Measurements from ENCODE around the gene MIB2. TPM values are rescaled to one million over a fixed set of nuclear protein-coding genes. Genes with fewer than 3 reads are reported as not detected.

The MIB2 gene
- total and polyA plus RNA-seq, 10 of the 15 experiments (the other 5 are each of a cell fraction or from before 2014, with no cell fraction given), result 0.42 to 26.8 (median 10.9) TPM; not detected in 1

DNA sequence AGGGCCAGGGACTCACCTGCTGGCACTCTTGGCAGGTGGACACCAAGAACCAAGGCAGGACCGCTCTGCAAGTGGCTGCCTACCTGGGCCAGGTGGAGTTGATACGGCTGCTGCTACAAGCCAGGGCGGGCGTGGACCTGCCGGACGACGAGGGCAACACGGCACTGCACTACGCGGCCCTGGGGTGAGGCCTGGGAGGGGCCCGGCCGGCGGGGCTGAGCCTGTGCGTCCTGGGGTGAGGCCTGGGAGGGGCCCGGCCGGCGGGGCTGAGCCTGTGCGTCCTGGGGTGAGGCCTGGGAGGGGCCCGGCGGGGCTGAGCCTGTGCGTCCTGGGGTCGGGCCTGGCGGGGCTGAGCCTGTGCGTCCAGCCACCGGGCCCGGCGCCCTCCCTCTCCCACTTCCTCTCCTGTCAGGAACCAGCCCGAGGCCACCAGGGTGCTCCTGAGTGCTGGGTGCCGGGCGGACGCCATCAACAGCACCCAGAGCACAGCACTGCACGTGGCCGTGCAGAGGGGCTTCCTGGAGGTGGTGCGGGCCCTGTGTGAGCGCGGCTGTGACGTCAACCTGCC, 12.0 kb downstream of the MIB2 start:
- DNase-seq (ENCODE audit: low read depth, low spot score) (no peak), ATAC-seq (no peak), FAIRE-seq (no peak)
- no peak for TF ChIP-seq FOXK2 (IDR thresholded peaks at IDR 0.05)
- no peak for TF ChIP-seq HDAC2 (IDR thresholded peaks at IDR 0.05)
- no peak for TF ChIP-seq MTA3 (IDR thresholded peaks at IDR 0.05; ENCODE audit: borderline replicate concordance, low read length)
- no peak for TF ChIP-seq NR2C1 (IDR thresholded peaks at IDR 0.05)
- TF ChIP-seq CHD2 (IDR thresholded peaks at IDR 0.05; ENCODE audit: borderline replicate concordance, low read depth, low read length), result no peak
- no peak for TF ChIP-seq ZBED1 (IDR thresholded peaks at IDR 0.05; ENCODE audit: borderline replicate concordance)
- no peak for TF ChIP-seq ESRRA (IDR thresholded peaks at IDR 0.05; ENCODE audit: low read length)
- no peak for TF ChIP-seq EZH2 (IDR thresholded peaks at IDR 0.05; ENCODE audit: borderline replicate concordance, control insufficient read depth, low read depth, low read length)
- TF ChIP-seq MEF2B (IDR thresholded peaks at IDR 0.05; ENCODE audit: partially characterized antibody, poor library complexity, severe bottlenecking), result no peak
- TF ChIP-seq TBL1XR1 (IDR thresholded peaks at IDR 0.05; ENCODE audit: low read depth, low read length), result no peak
- TF ChIP-seq SUPT20H (IDR thresholded peaks at IDR 0.05; ENCODE audit: borderline replicate concordance, control insufficient read depth, low read depth, low read length), result no peak
- no peak for TF ChIP-seq HCFC1 (IDR thresholded peaks at IDR 0.05; ENCODE audit: low read length)
- TF ChIP-seq BACH1 (IDR thresholded peaks at IDR 0.05; ENCODE audit: borderline replicate concordance), result no peak
- TF ChIP-seq ATF7 (IDR thresholded peaks at IDR 0.05; ENCODE audit: low read depth), result no peak
- TF ChIP-seq ZNF274 (IDR thresholded peaks at IDR 0.05; ENCODE audit: insufficient read depth, insufficient read length), result no peak
- TF ChIP-seq, protein P1, sequence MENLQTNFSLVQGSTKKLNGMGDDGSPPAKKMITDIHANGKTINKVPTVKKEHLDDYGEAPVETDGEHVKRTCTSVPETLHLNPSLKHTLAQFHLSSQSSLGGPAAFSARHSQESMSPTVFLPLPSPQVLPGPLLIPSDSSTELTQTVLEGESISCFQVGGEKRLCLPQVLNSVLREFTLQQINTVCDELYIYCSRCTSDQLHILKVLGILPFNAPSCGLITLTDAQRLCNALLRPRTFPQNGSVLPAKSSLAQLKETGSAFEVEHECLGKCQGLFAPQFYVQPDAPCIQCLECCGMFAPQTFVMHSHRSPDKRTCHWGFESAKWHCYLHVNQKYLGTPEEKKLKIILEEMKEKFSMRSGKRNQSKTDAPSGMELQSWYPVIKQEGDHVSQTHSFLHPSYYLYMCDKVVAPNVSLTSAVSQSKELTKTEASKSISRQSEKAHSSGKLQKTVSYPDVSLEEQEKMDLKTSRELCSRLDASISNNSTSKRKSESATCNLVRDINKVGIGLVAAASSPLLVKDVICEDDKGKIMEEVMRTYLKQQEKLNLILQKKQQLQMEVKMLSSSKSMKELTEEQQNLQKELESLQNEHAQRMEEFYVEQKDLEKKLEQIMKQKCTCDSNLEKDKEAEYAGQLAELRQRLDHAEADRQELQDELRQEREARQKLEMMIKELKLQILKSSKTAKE (IDR thresholded peaks at IDR 0.05; ENCODE audit: low read depth, poor library complexity, severe bottlenecking), result no peak
- TF ChIP-seq, protein P2, sequence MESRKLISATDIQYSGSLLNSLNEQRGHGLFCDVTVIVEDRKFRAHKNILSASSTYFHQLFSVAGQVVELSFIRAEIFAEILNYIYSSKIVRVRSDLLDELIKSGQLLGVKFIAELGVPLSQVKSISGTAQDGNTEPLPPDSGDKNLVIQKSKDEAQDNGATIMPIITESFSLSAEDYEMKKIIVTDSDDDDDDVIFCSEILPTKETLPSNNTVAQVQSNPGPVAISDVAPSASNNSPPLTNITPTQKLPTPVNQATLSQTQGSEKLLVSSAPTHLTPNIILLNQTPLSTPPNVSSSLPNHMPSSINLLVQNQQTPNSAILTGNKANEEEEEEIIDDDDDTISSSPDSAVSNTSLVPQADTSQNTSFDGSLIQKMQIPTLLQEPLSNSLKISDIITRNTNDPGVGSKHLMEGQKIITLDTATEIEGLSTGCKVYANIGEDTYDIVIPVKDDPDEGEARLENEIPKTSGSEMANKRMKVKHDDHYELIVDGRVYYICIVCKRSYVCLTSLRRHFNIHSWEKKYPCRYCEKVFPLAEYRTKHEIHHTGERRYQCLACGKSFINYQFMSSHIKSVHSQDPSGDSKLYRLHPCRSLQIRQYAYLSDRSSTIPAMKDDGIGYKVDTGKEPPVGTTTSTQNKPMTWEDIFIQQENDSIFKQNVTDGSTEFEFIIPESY (IDR thresholded peaks at IDR 0.05), result no peak
- TF ChIP-seq MXI1 (IDR thresholded peaks at IDR 0.05; ENCODE audit: low read depth, low read length), result no peak
- TF ChIP-seq, protein P3, sequence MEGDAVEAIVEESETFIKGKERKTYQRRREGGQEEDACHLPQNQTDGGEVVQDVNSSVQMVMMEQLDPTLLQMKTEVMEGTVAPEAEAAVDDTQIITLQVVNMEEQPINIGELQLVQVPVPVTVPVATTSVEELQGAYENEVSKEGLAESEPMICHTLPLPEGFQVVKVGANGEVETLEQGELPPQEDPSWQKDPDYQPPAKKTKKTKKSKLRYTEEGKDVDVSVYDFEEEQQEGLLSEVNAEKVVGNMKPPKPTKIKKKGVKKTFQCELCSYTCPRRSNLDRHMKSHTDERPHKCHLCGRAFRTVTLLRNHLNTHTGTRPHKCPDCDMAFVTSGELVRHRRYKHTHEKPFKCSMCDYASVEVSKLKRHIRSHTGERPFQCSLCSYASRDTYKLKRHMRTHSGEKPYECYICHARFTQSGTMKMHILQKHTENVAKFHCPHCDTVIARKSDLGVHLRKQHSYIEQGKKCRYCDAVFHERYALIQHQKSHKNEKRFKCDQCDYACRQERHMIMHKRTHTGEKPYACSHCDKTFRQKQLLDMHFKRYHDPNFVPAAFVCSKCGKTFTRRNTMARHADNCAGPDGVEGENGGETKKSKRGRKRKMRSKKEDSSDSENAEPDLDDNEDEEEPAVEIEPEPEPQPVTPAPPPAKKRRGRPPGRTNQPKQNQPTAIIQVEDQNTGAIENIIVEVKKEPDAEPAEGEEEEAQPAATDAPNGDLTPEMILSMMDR (IDR thresholded peaks at IDR 0.05 in 2 of 3, conservative IDR thresholded peaks at IDR 0.05 in 1 of 3; ENCODE audit: control insufficient read depth in 2 of 3, extremely low read depth in 1 of 3, insufficient read depth in 1 of 3, low read depth in 3 of 3, low read length in 3 of 3), result no peak
- no peak overlapping the region for H3K4me3 ChIP-seq
- H3K4me2 ChIP-seq (ENCODE audit: control insufficient read depth, insufficient read depth), result no peak overlapping the region
- ChIA-PET POLR2A (no interaction called here), SMC1A (ENCODE audit: uncharacterized antibody, unreplicated experiment) (no interaction called here), RAD21 (ENCODE audit: unreplicated experiment) (no interaction called here), CTCF (no interaction called here)
- intact Hi-C loops (cut with micrococcal nuclease; ENCODE audit: unreplicated experiment), result no loop called here
- H3K4me1 ChIP-seq (ENCODE audit: control insufficient read depth, insufficient read depth, low read length), result no peaks in the 10 kb centered on the region
- no peak overlapping the region for H2AFZ ChIP-seq (ENCODE audit: control insufficient read depth, low read depth, low read length)
- no peaks in the 10 kb centered on the region for H3K9me3 ChIP-seq (replicated peaks; ENCODE audit: control insufficient read depth, insufficient read depth, low read length)
- H3K27ac ChIP-seq (ENCODE audit: control insufficient read depth, insufficient read depth), result no peak overlapping the region
- in situ Hi-C loops (cut with MboI), result no loop called here
- H3K27me3 ChIP-seq (replicated peaks in 1 of 2; ENCODE audit: control insufficient read depth in 2 of 2, insufficient read depth in 2 of 2, low read length in 1 of 2), result peaks cover 0 to 2% of the 10 kb centered on the region in 2 experiments; a peak in 2 of 4 replicates
- no peaks in the 10 kb centered on the region for H3K36me3 ChIP-seq (ENCODE audit: control insufficient read depth in 2 of 2, insufficient read depth in 2 of 2, low read length in 1 of 2)
- H4K20me1 ChIP-seq (ENCODE audit: control insufficient read depth, insufficient read depth), result no peaks in the 10 kb centered on the region
- no peaks in the 10 kb centered on the region for H3K79me2 ChIP-seq (ENCODE audit: control insufficient read depth, insufficient read depth, low read length)
- WGBS (ENCODE audit: insufficient coverage, insufficient replicate concordance, low lambda C conversion rate, missing lambda C conversion rate), result 89% methylated on average over 11 of the region's 37 CpGs
- BruUV-seq (replicated peaks), result no TSS peak
- no peak overlapping the region for H3K9ac ChIP-seq (ENCODE audit: control insufficient read depth, insufficient read depth, low read length)
